Stimulated activated CD8-positive, alpha-beta memory T cell treated with anti-CD3 and anti-CD28 coated beads, Interleukin-12 subunit alpha, Interleukin-12 subunit beta, amount 100 ng/mL, for 1 hour (primary cell): Measurements from ENCODE around the gene AGAP1.

ENCODE experiments used
- DNase-seq: peaks from one replicate; pipeline ENCODE4 v3.0.0-alpha.2; 2020; ENCODE audit warnings: low read depth

The AGAP1 gene

GRCh38 chr2:235968155-235968554 is 474.3 kb downstream of the AGAP1 start:
- DNase-seq, result no peak

DNA sequence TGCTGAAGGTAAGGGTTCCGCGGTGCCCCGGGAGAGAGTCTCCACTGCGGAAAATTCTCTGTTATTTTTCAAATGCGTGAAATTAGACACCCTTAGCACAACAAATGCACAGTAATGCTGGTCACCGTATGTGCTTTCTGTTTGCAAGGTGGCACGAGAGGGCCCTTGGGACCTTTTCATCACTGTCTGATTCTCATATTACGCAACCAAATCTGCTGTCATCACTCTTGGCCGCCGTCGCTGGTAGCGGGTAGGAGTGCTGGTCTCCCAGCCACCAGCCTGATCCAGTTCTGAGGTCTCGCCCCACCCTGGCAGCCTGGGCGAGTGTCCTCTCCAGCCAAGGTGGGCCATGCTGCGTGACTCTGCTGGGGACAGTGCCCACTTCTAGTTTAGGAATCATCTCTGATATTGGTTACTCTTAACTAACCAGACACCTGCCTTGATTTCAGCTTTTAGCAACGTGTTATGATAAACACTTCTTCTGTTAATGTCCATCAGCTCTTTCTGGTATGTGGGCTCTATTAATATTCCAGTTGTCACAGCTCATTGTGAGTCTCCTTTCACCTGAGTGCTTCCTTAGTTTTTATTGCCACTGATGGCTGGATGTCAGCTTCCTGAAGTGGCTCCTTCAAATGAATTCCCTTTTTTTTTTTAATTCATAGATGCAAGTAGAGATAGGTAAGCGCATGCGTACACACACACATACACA is 474.9 kb downstream of the AGAP1 start:
- DNase-seq, result no peak

GRCh38 chr2:235970204-235971040 is 476.6 kb downstream of the AGAP1 start:
- no peak for DNase-seq

GRCh38 chr2:235976516-235976915 is 482.7 kb downstream of the AGAP1 start:
- no peak for DNase-seq

GRCh38 chr2:235976956-235977355 is 483.1 kb downstream of the AGAP1 start:
- no peak for DNase-seq

DNA sequence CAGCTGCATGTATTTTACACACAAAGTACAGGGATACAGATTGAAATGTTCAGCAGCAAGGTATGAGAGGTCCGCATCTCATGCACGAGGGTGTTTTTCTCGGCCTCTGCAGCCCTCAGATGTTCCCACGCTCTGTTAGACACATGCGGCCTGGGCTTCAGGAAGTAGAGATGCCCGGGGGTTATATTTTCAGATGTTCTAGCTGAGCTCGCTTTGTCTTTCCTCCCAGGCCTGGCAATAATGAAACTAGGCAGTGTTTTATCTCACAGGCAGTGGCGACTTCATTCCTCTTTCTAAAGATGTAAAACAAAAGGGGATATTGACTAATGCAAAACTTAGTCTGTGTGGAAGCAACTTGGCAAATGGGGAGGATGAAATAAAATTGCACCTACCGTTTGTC is 483.6 kb downstream of the AGAP1 start:
- no peak for DNase-seq

DNA sequence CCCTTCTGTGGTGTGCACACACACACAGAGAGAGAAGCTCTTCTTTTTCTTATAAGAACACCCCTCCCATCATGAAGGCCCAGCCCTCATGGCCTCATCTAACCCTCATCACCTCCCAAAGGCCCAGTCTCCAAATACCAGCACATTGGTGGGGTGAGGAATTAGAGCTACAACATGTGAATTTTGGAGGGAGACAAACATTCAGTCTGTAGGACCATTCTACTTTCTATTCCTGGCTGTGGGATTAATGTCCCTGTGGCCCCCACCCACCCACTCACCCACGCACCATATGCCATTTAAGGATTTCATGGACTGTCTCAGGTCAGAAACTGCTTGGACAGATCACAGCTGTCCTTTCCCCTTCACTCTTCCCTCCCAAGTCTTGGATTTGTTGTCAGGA is 484.2 kb downstream of the AGAP1 start:
- no peak for DNase-seq

DNA sequence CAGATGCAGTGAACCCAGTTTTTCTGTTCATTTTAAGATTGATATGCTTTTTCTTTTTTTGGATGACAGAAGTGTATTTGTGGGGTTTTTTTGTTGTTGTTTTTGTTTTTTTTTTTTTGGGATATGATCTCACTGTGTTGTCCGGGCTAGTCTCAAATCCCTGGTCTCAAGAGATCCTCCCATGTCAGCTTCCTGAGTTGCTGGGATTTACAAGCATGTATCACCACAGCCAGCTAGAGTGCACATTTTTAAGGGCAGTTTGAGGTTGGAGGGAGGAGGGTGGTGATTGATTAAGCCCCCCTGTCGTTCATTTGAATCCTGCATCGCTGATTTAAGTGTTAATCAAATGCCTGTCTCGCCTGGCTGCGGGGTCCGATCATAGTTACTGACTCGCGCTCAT is 485.2 kb downstream of the AGAP1 start:
- no peak for DNase-seq

- no peak for DNase-seq
Observed at GRCh38 chr2:235979753-235980435, 486.1 kb downstream of the AGAP1 start.

- DNase-seq, result no peak
Observed at GRCh38 chr2:235981631-235982030, 487.8 kb downstream of the AGAP1 start.

- DNase-seq, result no peak
Observed at GRCh38 chr2:235983016-235983415, 489.2 kb downstream of the AGAP1 start.

DNA sequence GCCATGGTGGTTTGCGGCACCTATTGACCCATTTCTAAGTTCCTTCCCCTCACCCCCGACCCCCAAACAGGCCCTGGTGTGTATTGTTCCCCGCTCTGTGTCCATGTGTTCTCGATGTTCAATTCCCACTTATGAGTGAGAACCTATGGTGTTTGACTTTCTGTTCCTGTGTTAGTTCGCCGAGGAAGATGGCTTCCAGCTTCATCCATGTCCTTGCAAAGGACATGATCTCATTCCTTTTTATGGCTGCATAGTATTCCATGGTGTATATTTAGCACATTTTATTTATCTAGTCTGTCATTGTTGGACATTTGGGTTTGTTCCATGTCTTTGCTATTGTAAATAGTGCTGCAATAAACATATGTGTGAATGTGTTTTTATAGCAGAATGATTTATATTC is 490.7 kb downstream of the AGAP1 start:
- DNase-seq, result no peak

GRCh38 chr2:235986361-235986760 is 492.5 kb downstream of the AGAP1 start:
- DNase-seq, result no peak

DNA sequence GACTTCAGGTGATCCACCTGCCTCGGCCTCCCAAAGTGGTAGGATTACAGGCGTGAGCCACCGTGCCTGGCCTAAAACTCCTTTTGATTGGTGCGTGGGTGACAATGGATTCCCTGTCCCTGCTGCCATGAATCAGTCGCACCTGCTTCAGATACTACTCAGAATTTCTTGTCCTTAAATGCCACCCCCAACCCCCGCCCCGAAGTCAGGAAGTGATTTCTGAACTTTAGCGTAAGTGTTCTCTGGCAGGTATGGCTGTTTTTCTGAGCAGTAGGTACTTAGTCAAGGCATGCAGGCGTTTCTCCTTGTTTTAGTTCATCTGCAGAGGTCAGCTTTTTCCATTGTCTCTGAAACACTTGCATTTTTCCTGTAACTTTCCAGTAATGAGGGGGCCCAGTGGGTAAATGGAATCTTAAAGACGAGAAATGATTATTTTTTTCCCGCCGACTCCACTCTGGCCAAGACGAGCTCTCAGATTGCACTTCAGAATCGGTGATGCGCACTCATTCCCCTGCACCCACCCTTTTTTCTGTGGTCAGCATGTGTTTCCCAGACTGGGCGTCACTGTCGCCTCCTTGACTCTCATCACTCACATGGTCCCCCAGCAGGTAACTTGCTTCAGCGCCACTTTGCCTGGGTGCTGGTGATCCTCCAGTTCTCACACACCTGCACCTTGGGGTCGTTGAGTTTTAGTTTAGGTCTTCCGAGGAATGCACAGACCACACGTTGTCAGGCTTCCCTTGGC is 494.6 kb downstream of the AGAP1 start:
- DNase-seq, result no peak

GRCh38 chr2:235989591-235989990 is 495.7 kb downstream of the AGAP1 start:
- DNase-seq, result no peak

GRCh38 chr2:235990344-235990743 is 496.5 kb downstream of the AGAP1 start:
- DNase-seq, result no peak

DNA sequence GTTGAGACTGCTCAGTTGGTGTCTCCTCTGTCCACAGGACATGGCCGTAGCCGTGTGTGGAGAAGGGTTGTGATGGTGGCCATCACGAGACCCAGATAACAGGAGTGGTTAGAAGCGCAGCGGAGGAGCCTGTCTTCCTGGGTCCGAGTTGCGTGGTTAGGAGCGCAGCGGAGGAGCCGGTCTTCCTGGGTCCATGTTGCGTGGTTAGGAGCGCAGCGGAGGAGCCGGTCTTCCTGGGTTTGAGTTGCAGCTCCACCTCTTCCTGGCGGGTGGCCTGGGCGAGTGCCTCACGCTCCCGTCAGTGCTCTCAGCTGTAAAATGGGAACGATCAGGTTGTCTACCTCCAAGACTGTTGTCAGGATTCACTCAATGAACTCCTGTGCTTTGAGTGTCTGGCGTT is 498.2 kb downstream of the AGAP1 start:
- no peak for DNase-seq

- no peak for DNase-seq
Observed at GRCh38 chr2:235996419-235996818, 502.6 kb downstream of the AGAP1 start.

DNA sequence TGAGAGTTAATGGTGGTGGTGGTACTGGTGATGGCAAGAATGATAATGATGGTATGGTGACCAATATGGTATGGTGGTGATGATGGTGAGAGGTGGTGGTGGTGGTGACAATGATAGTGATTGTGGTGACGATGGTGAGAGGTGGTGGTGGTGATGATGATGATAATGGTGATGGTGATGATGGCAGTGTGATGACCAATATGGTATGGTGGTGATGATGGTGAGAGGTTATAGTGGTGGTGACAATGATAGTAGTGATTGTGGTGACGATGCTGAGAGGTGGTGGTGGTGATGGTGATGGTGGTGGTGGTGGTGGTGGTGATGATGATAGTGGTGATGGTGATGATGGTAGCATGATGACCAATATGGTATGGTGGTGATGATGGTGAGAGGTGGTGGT is 505.2 kb downstream of the AGAP1 start:
- DNase-seq, result no peak

DNA sequence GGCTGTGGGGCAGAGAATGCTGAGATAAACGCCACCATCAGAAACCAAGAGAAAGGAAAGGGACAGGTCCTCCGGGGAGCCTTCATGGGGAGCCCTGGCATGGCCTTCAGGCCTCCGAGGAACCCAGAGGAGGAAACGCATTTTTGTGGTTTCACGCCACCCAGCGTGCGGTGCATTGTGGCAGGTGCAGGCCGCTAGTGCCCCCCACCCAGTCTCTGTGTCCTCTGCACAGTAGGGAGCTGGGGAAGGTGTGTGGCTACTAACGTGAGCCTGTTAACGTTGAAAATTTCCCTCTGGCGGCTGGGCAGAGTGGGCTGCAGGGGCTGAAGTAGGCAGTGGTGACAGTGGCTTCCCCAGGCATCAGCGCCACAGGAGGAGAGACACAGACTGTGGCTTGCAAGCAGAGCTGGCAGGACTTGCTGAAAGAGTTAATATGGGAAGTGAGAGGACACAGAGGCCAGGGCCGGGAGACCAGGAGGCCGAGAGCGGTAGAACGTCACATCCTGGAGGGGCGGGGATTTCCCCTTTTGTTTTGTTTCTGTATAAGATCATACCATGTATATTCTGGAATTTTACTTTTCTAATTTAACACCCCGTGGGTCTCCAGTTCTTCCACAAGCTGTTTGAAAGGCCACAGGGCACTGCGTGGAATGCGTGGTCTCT is 507.5 kb downstream of the AGAP1 start:
- DNase-seq, result no peak

DNA sequence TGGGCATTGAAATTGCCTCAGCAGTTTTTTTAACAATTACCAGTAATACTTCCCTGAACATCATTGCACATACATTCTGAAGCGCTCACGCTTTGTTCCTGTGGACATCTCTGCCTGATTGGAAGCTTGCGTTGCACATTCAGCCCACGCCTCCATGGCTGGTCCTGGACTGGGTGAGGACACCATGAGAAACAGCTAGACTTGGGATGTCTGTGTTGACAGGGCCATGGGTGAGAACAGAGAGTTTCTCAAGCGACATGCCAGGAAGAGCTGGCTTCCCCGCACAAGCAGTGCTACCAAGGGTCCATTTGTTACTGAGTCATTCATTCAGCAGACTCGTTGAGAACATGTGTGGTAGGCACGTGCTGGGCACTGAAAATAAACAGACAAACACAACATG is 508.0 kb downstream of the AGAP1 start:
- DNase-seq, result no peak

DNA sequence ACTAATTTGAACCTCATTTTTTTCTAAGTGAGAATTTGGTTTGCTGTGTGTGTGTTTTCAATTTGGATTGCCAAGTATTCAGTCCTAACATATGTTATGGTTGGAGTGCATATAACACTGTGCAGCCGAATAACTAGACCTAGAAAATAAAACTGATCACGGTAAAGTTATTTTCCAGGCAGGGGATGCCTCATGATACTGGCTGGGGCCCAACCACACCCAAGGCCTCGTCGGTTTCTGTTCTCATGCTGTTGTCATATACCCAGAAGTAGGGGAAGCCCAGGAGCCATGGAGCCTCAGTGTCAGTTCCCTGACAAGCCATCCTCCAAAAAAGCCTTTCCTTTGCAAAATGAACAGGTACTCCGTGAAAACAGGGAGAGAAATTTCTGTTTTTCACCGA is 514.2 kb downstream of the AGAP1 start:
- DNase-seq, result no peak
